Measurements from ENCODE around the gene PTPRT.

- TF ChIP-seq TAF1 (IDR thresholded peaks at IDR 0.05; ENCODE audit: borderline replicate concordance, low read depth, low read length) (no peak), POLR2AphosphoS5 (IDR thresholded peaks at IDR 0.05; ENCODE audit: low read depth, low read length) (no peak)
Measured at GRCh38 chr20:42887281-42887680, 302.4 kb downstream of the PTPRT start.

Measured in GM12892 (cell line).